HepG2 (cell line): Measurements from ENCODE around the gene GSK3A. TPM values are rescaled to one million over a fixed set of nuclear protein-coding genes. Genes with fewer than 3 reads are reported as not detected.

Source experiments
- ATAC-seq: fragments of 200-7000 bp; cut with Tn5 transposase; 3 replicates; pipeline ENCODE4 v1.9.1; 2020; ENCODE audit warnings: mild to moderate bottlenecking, moderate library complexity
- BruUV-seq: library from RNA; stranded (reverse); fragments of 400-500 nt; replicated peaks from 2 replicates; lab custom pipeline; 2021; lab: Mats Ljungman, UMichigan
- CTCF ChIA-PET: fragments of 300-600 bp; formaldehyde crosslinking; extraction: SDS; loops from one replicate; lab custom pipeline; 2021; ENCODE audit warnings: low total read pairs, inconsistent platforms, low intra/inter-chr PET ratio; lab: Yijun Ruan, JAX
- POLR2A ChIA-PET: fragments of 350-600 bp; sonication (Branson Sonifier 250); formaldehyde crosslinking; loops from one replicate; lab custom pipeline; 2020; ENCODE audit warnings: antibody characterized with exemption, inconsistent platforms; lab: Yijun Ruan, JAX
- DNase-seq: peaks from one replicate; pipeline ENCODE4 v3.0.0-alpha.2; 2015; ENCODE audit warnings: low spot score
- FAIRE-seq: peaks from 3 replicates; lab custom pipeline; 2011; peaks lifted over from hg19 to GRCh38; lab: Jason Lieb, UNC
- H2AFZ ChIP-seq: one replicate; pipeline ENCODE4 v1.6.1; 2011; ENCODE audit warnings: low read length, inconsistent platforms
- H3K27ac ChIP-seq: fragments of 300-600 bp; 3 replicates; pipeline ENCODE4 v1.8.0; 2011; ENCODE audit warnings: mixed run types, mild to moderate bottlenecking, mixed read lengths, low read length, inconsistent platforms; ENCODE audit not compliant: insufficient read depth; ENCODE audit errors: extremely low read length
- H3K27me3 ChIP-seq, 2 experiments: fragments of 200-600 bp in 1 of 2; 2 replicates in 1 of 2; 3 replicates in 1 of 2; pipeline versions ENCODE4 v1.6.0 to v1.8.0; 2011; ENCODE audit warnings: low read length in 2 of 2, mild to moderate bottlenecking in 2 of 2, moderate library complexity in 2 of 2, inconsistent platforms in 1 of 2; ENCODE audit not compliant: insufficient read depth in 2 of 2, control insufficient read depth in 1 of 2
- H3K36me3 ChIP-seq, 2 experiments: fragments of 200-600 bp in 1 of 2; replicated peaks in 1 of 2; 2 replicates in 1 of 2; 3 replicates in 1 of 2; pipeline versions ENCODE4 v1.5.1 to v1.8.0; 2011; ENCODE audit warnings: low read length in 2 of 2, inconsistent platforms in 1 of 2; ENCODE audit not compliant: insufficient read depth in 2 of 2, control insufficient read depth in 1 of 2
- H3K4me1 ChIP-seq: 2 replicates; pipeline ENCODE4 v1.5.1; 2012; ENCODE audit warnings: low read length, inconsistent platforms; ENCODE audit not compliant: insufficient read depth
- H3K4me2 ChIP-seq: 2 replicates; pipeline ENCODE4 v1.6.0; 2011; ENCODE audit warnings: low read depth, low read length, inconsistent platforms
- H3K4me3 ChIP-seq, 3 experiments: fragments of 200-600 bp in 1 of 3; sonication (generic), shearing (Covaris generic) in 1 of 3; replicated peaks in 1 of 3; 2 replicates each; pipeline ENCODE4 v1.5.1; 2011 to 2016; ENCODE audit warnings: low read length in 3 of 3, inconsistent platforms in 2 of 3, low read depth in 2 of 3, mild to moderate bottlenecking in 2 of 3, control low read depth in 1 of 3, mixed read lengths in 1 of 3; ENCODE audit not compliant: insufficient read depth in 1 of 3
- H3K79me2 ChIP-seq: one replicate; pipeline ENCODE4 v1.6.1; 2011; ENCODE audit warnings: low read length, inconsistent platforms; ENCODE audit not compliant: insufficient read depth
- H3K9ac ChIP-seq: 2 replicates; pipeline ENCODE4 v1.6.0; 2011; ENCODE audit warnings: mild to moderate bottlenecking, low read depth, low read length, inconsistent platforms; ENCODE audit not compliant: insufficient read depth
- H3K9me3 ChIP-seq: 2 replicates; pipeline ENCODE4 v1.5.1; 2012; ENCODE audit warnings: mild to moderate bottlenecking, low read length
- H4K20me1 ChIP-seq: 2 replicates; pipeline ENCODE4 v1.6.0; 2011; ENCODE audit warnings: inconsistent platforms, mild to moderate bottlenecking, low read length, moderate library complexity; ENCODE audit not compliant: insufficient read depth
- CENPX ChIP-seq: sonication (generic); formaldehyde crosslinking; IDR thresholded peaks from 2 replicates; pipeline ENCODE4 v1.9.0; 2021; ENCODE audit warnings: mild to moderate bottlenecking, missing genetic modification reagents, moderate library complexity
- EP300 ChIP-seq, 3 experiments: sonication (generic) in 1 of 3; formaldehyde crosslinking in 1 of 3; IDR thresholded peaks; 2 replicates each; pipeline versions ENCODE4 v1.5.1 to v1.6.1; 2011 to 2020; ENCODE audit warnings: low read depth in 2 of 3, low read length in 2 of 3, borderline replicate concordance in 1 of 3, improper control_type of control experiment in 1 of 3, mild to moderate bottlenecking in 1 of 3, missing genetic modification reagents in 1 of 3, moderate library complexity in 1 of 3
- FOSL1 ChIP-seq: sonication (generic); formaldehyde crosslinking; IDR thresholded peaks from 2 replicates; pipeline ENCODE4 v1.9.0; 2021; ENCODE audit warnings: missing genetic modification reagents, borderline replicate concordance
- KDM5A ChIP-seq: fragments of 200-600 bp; sonication (generic); IDR thresholded peaks from 2 replicates; pipeline ENCODE4 v1.7.0; 2018; ENCODE audit warnings: antibody characterized with exemption, mild to moderate bottlenecking, low read length, borderline replicate concordance
- MXI1 ChIP-seq: IDR thresholded peaks from 3 replicates; pipeline ENCODE4 v1.6.1; 2012; ENCODE audit warnings: low read depth, low read length, inconsistent platforms, borderline replicate concordance
- POLR2AphosphoS2 ChIP-seq: IDR thresholded peaks from 2 replicates; pipeline ENCODE4 v1.6.1; 2011; ENCODE audit warnings: low read depth, low read length, improper control_type of control experiment
- RFX3 ChIP-seq: IDR thresholded peaks from 2 replicates; pipeline ENCODE4 v1.6.1; 2016; ENCODE audit warnings: missing biosample characterization, missing genetic modification reagents
- SKI ChIP-seq: fragments of 450-650 bp; IDR thresholded peaks from one replicate; pipeline ENCODE4 v1.6.1; 2018; ENCODE audit warnings: mild to moderate bottlenecking; ENCODE audit not compliant: partially characterized antibody
- SRSF9 ChIP-seq: fragments of 200-400 bp; formaldehyde crosslinking; IDR thresholded peaks from 2 replicates; pipeline ENCODE4 v1.6.1; 2018; ENCODE audit warnings: borderline replicate concordance, mild to moderate bottlenecking, low read depth, low read length; ENCODE audit not compliant: insufficient read depth, poor library complexity, severe bottlenecking
- U2AF2 ChIP-seq: fragments of 200-400 bp; formaldehyde crosslinking; IDR thresholded peaks from 2 replicates; pipeline ENCODE4 v1.6.1; 2017; ENCODE audit warnings: low read depth, mild to moderate bottlenecking, low read length
- ZMAT3 ChIP-seq: sonication (generic); formaldehyde crosslinking; conservative IDR thresholded peaks from 2 replicates; pipeline ENCODE4 v1.7.0; 2021; ENCODE audit warnings: missing genetic modification reagents
- ZNF34 ChIP-seq: sonication (generic); formaldehyde crosslinking; IDR thresholded peaks from 2 replicates; pipeline ENCODE4 v1.4.0; 2020; ENCODE audit warnings: mild to moderate bottlenecking, missing genetic modification reagents, borderline replicate concordance
- ZNF407 ChIP-seq: sonication (generic); formaldehyde crosslinking; IDR thresholded peaks from one replicate; pipeline ENCODE4 v1.5.1; 2020; ENCODE audit warnings: mild to moderate bottlenecking, missing genetic modification reagents; ENCODE audit errors: not compliant biosample characterization
- ZSCAN30 ChIP-seq: sonication (generic); formaldehyde crosslinking; IDR thresholded peaks from 2 replicates; pipeline ENCODE4 v1.5.0; 2020; ENCODE audit warnings: mild to moderate bottlenecking, missing genetic modification reagents
- WGBS: methylation state at CpG from one replicate; pipeline ENCODE4 v1.1.6; 2017; ENCODE audit warnings: low lambda C conversion rate; 5-methylcytosine and 5-hydroxymethylcytosine counted together
- in situ Hi-C: cut with HindIII; loops from 2 replicates; pipeline ENCODE4 v1.10.0; 2017; ENCODE audit warnings: low pct_unique_long_range_greater_than_20kb; ENCODE audit not compliant: extremely low pct_ligation_motif_present
- intact Hi-C: fragments of 100-400 bp; cut with micrococcal nuclease; formaldehyde crosslinking; loops from one replicate; pipeline ENCODE4 v1.10.0; 2022; ENCODE audit not compliant: unreplicated experiment
- polyA plus RNA-seq, 8 experiments: library from polyadenylated mRNA; depleted of rRNA in 3 of 8; stranded (reverse) in 7 of 8; unstranded in 1 of 8; fragments of >200 nt; fragmentation: Illumina TruSeq in 4 of 8; extraction: Trizol in 4 of 8; gene quantifications; 2 replicates each; pipeline versions ENCODE4 v1.2.1 to v1.2.3, GENCODE V29; 2011 to 2016; ENCODE audit warnings: low read depth in 4 of 8, missing spikeins in 1 of 8, mixed read lengths in 1 of 8; ENCODE audit not compliant: insufficient read depth in 1 of 8
- total RNA-seq, 5 experiments: library from RNA; depleted of rRNA; stranded (reverse); fragments of >200 nt; fragmentation: Illumina TruSeq; extraction: Trizol; gene quantifications; 2 replicates each; pipeline ENCODE4 v1.2.3, GENCODE V29; 2016; ENCODE audit warnings: low read depth in 1 of 5

The GSK3A gene
- total and polyA plus RNA-seq, 2 of the 13 experiments (the other 11 are each of a cell fraction or from before 2014, with no cell fraction given): 16.9 to 52.5 TPM

- Histone ChIP-seq H3K9ac (peak within 1 kb of the TSS; percentile 100), H3K27ac (peak within 1 kb of the TSS; percentile 100), H3K27me3 (no peaks in the 10 kb centered on the region; a peak in 1 of 5 replicates), H3K36me3 (peaks cover 0 to 15% of the 10 kb centered on the region in 2 experiments; a peak in 3 of 5 replicates), H2AFZ (peak within 1 kb of the TSS; percentile 15), H3K9me3 (no peaks in the 10 kb centered on the region), H3K4me2 (peak within 1 kb of the TSS; percentile 93), H4K20me1 (peaks cover 31% of the 10 kb centered on the region), H3K79me2 (peaks cover 38% of the 10 kb centered on the region), H3K4me1 (peaks cover 65% of the 10 kb centered on the region), H3K4me3 (peak within 1 kb of the TSS; percentile 95 to 99 (median 99))
- CTCF ChIA-PET: interaction anchor here (1.0 kb wide), 1 partner anchor 35 kb away, joined by 3 read pairs; no protein-coding TSS in a partner anchor
- in situ Hi-C loops: loop anchor here (5.0 kb wide), 1 partner anchor 32 kb away; no protein-coding TSS in a partner anchor
- FAIRE-seq (no peak), ATAC-seq (peak; percentile 61), DNase-seq (peak; percentile 74)
- POLR2A ChIA-PET: interaction anchor here (0.6 to 2.5 kb wide), 5 partner anchors 8 to 27 kb away, joined by 3 to 14 read pairs (median 12); partner anchors contain the start of gene GSK3A
- intact Hi-C loops: no loop called here
- BruUV-seq: no TSS peak
- WGBS: 0% methylated on average over 21 of the region's 75 CpGs
- no peak for TF ChIP-seq U2AF2
- peak; percentile 94; the same call in 2 of the 3 replicates for TF ChIP-seq MXI1
- TF ChIP-seq ZMAT3 (CRISPR knock-in tag): no peak
- peak; percentile 87 for TF ChIP-seq RFX3 (CRISPR knock-in tag)
- TF ChIP-seq ZNF34 (CRISPR knock-in tag): no peak
- TF ChIP-seq EP300 (IDR thresholded peaks at IDR 0.05; ENCODE audit: low read depth in 2 of 2, low read length in 2 of 2): no peak
- no peak for TF ChIP-seq EP300 (CRISPR knock-in tag; IDR thresholded peaks at IDR 0.05; ENCODE audit: borderline replicate concordance)
- TF ChIP-seq FOSL1 (CRISPR knock-in tag): no peak
- no peak for TF ChIP-seq KDM5A
- no peak for TF ChIP-seq ZSCAN30 (CRISPR knock-in tag)
- no peak for TF ChIP-seq CENPX (CRISPR knock-in tag)
- TF ChIP-seq SKI: no peak
- no peak for TF ChIP-seq ZNF407 (CRISPR knock-in tag)
- TF ChIP-seq POLR2AphosphoS2: no peak
- TF ChIP-seq SRSF9: no peak
Measured at GRCh38 chr19:42254850-42255765, 12.7 kb upstream of the GSK3A start, which contains the start of gene ERF. Gene ERF (minus strand): TSS chr19:42255128. CDS start chr19:42254999, 129 bp downstream.
